Measurements from ENCODE around the gene MRPL4. TPM values are rescaled to one million over a fixed set of nuclear protein-coding genes. Genes with fewer than 3 reads are reported as not detected.
A peak's percentile ranks its signal among the peaks of the same experiment; 100 is the strongest.
"Not testable (repeated sequence)": the region's sequence is repeated elsewhere in the genome, so short reads cannot be mapped to it uniquely, and the experiment has no call there.

Gene MRPL4
- total RNA-seq, 2 donors from 2014 or later = 43.5 to 61.9 TPM

DNA sequence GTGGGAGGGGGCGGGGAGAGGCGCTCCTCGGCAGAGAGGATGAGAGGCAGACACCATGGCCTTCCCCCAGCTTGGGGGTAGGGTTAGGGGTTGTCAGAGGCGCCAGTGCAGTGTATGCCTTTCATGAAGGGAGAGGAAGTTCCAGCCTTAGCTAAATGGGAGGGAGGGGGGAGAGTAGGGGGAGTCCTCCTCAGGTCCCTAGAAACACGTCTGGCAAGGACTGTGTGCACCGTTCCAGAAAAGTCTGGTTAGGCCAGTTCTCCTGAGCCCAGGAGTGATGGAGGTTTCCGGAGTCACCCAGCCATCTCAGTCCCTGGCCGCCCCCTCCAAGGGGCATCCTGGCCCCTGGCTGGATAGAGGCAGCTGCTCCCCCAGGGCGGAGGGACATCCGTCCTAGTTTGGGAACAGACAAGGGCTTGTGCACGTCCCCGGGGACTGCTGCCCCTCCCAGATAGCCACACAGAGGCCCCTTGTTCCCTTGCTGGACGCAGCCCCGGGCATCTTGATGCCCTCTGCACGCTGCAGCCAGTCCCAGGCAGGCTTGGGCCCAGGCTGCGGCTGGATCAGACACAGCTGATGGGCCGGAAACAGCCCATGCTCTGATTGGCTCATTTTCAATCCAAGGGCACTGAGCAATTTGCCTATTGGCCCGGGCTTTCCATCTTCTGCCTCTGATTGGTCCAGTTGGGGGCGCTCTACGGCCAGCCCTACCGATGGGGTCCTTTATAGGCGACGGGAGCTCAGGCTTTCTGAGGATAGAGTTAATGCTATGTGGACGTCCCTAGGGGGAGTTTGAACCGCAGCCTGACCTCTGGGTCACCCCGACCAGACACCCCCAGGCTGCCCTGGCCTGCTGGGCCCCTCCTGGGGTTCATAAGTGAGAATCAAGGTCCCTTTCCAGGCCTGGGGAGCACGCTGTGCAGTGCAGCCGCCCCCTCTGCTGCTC is 24.7 kb upstream of the MRPL4 start:
- intact Hi-C loops (cut with DNase I, micrococcal nuclease) = no loop called here
- no peak for ATAC-seq
- no peak for DNase-seq

DNA sequence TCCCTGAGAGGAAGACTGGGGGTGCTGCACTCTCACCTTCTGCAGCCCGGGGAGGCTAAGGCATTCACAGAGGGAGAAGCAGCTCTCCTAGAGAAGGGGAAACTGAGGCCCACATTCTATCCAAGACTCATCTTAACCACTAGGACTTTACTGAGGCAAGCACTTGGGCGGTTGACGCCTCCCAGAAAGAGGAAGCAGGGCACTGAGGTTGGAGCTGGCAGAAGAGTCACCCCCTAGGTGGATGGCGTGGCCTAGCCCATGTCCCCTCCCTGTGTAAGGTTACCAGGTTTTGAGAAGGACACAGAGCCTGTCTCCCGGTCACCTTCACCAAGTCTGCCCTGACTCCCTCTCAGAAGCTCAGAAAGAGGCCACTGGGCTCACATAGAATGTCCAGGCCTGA is 23.6 kb upstream of the MRPL4 start:
- ATAC-seq = no peak
- intact Hi-C loops (cut with DNase I, micrococcal nuclease) = no loop called here

DNA sequence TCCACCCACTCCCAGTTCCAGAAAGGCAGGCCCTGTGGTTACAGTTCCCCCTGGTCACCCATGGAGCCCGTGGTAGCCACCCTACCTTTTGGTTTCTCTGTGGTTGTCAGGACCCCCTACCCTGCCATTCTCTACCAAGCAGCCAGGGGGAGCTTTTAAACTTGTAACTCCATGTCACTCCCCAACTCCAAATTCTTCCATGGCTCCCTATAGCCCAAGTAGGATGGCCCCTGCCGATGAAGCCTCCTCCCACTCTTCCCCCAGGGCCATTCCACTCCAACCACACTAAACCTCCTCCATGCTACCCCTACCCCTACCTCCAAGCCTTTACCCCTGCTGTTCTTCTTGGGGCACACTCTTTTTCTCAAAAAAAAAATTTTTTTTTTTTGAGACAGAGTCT is 23.1 kb upstream of the MRPL4 start:
- intact Hi-C loops (cut with DNase I, micrococcal nuclease) = no loop called here
- no peak for DNase-seq
- no peak for ATAC-seq

More for the DNA sequence above, 23.6 kb upstream of the MRPL4 start:
- DNase-seq = no peak

DNA sequence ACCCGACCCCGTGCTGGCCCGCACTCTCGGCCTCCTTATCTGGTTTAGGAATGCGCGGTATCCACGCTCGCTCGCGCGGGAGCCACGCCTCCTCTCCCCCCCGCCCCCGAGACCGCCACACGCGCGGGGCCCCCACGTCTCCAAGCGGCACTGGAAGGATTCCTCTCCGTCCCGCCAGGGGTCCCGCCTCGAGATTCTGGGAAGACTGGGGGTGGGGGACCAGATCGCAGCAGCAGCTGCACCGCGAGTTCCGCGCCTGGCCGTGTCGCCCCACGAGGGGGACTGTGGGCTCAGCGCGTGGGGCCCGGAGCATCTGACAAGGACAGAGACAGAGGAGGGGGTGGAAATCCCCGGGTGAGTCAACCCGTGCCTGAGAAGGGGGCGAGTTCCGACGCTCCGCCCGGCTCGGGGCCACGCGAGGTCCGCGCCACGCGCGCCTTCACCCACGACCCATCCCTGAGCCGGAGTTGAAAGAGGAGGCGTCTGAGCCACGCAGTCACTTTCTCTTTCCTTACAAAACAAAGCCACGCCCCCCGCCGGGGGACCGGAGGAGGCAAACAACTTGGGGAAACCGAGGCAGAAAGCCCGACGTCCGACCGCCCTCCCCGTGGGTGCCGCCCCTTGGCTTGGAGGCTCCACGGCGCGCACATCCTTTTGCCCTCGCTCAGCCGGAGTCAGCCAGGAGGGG is 21.7 kb upstream of the MRPL4 start:
- ATAC-seq (peak; percentile 28), DNase-seq (peak; percentile 55 to 65)
- intact Hi-C loops (cut with DNase I, micrococcal nuclease) = no loop called here

DNA sequence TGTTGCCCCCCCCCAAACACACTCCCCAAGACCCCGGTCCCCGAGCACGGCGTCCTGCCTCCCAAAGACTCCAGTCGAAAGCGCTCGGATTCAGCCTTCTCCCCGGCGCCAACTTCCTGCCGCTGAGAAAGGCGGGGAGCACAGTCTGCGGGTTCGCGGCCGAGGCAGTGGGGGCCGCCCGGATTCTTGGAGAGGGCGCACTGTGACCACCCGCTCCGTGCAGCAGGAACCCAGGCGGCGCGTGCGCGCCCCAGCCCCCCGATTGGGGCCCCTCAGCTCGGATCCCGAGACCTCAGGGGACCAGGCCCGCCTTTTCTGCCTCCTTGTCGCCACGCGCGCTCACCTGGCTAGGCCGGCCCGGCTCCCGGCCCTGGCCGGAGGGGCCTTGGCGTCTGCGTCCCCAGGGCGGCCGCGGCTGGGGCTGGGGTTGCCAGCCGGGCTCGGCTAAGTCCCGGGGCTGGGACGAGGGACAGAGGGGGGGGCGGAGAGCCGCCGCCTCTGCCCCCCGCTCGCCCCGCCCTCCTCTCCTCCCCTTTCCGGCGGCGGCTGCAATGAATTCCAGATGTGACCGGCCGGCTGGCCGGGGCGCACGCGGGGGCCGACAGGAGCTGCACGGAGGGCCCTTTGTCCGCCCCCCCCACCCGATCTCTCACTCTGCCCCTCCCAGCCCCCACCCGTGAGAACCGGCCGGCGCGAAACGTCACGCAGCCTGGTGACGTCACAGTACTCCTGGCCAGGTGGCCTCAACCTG is 21.0 kb upstream of the MRPL4 start, which contains the start of gene S1PR2:
Gene S1PR2, minus strand, starts transcription at position 471 of the 751 bp plus-strand sequence. CDS start 6,426 bp downstream, outside the sequence.
- intact Hi-C loops (cut with DNase I, micrococcal nuclease) = no loop called here
- peak; percentile 70 to 82 for DNase-seq
- peak; percentile 88 for ATAC-seq

DNA sequence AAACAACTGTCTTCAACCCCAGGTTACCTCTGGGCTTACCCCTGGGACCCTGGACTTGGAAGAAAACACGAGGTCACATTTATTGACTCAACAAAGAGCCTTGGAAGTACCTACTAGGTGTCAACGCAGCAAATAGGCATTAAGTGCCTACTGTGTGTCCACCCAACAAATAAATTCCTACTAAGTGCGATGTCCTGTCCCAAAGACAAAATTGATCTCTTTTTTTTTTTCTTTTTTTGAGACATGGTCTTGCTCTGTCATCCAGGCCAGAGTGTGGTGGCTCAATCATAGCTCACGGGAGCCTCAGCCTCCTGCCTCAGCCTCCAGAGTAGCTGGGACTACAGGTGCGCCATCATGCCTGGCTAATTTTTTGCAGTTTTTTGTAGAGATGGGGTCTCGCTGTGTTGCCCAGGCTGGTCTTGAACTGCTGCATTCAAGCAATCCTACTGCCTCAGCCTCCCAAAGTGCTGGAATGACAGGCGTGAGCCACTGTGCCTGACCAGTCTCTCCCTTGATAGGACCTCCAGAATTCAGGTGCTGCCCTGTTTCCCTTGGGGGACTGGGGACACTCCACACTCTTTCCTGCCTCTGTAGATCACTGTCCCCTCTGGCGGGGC is 20.3 kb upstream of the MRPL4 start:
- DNase-seq = no peak
- intact Hi-C loops (cut with DNase I, micrococcal nuclease) = no loop called here
- no peak for ATAC-seq

DNA sequence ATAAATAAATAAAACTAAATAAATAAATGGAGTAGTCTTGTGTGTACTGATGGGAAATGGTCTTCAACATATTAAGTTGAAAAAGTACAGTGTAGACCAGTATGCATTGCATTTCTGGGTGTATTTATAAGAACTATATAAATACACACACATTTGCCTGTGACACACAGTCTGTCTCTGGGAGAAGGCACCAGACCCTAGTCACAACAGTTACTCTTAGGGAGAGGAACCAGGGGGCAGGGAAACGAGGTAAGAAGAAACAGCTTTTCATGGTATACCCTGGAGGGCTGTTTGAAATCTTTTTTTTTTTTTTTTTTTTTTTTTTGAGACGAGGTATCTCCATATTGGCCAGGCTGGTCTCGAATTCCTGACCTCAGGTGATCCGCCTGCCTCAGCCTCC is 18.1 kb upstream of the MRPL4 start:
- intact Hi-C loops (cut with DNase I, micrococcal nuclease) = no loop called here
- DNase-seq (no peak), ATAC-seq (no peak)

DNA sequence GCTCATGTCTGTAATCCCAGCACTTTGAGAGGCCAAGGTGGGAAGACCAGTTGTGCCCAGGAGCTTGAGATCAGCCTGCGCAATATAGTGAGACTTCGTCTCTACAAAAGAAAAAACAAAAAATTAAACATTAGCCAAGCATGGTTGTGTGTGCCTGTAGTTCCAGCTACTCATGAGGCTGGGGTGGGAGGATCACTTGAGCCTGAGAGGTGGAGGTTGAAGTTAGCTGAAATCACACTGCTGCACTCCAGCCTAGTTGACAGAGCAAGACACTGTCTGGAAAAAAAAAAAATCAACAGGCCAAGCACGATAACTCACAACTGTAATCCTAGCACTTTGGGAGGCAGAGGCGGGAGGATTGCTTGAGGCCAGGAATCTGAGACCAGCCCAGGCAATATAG is 17.0 kb upstream of the MRPL4 start:
- intact Hi-C loops (cut with DNase I, micrococcal nuclease) = no loop called here
- ATAC-seq = no peak
- DNase-seq = no peak

DNA sequence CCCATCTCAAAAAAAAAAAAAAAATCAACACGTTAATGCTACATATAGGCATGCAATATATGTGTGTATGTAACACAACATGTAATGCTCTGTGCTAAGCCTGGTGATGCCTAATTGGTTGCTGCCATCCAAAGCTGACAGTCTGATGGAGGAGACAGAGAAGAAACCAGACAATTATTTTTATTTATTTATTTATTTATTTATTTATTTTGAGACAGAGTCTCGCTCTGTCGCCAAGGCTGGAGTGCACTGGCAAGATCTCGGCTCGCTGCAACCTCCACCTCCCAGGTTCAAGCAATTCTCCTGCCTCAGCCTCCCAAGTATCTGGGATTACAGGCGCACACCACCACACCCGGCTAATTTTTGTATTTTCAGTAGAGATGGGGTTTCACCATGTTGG is 16.6 kb upstream of the MRPL4 start:
- DNase-seq; intact Hi-C loops (cut with DNase I, micrococcal nuclease): not testable (repeated sequence)

DNA sequence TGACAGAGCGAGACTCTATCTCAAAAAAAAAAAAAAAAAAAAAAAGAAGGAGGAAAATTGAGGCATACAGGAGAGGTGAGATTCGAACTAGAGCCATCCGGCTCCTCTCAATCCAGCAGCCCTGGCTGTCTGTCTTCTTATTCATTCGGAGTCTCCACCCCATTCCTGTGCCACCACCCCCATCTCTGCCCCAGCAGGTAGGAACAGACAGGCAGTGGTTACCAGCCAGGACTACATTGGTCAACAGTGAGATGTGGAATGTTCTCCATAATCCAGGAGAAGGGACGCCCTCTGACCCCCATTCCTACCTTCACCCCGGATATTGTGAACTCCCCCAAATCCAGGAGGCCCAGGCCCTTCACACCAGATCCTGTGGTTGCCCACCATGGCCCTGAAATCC is 14.3 kb upstream of the MRPL4 start:
- intact Hi-C loops (cut with DNase I, micrococcal nuclease) = no loop called here
- ATAC-seq (no peak), DNase-seq (no peak)

More for the DNA sequence above, 16.6 kb upstream of the MRPL4 start:
- not testable (repeated sequence) for ATAC-seq

DNA sequence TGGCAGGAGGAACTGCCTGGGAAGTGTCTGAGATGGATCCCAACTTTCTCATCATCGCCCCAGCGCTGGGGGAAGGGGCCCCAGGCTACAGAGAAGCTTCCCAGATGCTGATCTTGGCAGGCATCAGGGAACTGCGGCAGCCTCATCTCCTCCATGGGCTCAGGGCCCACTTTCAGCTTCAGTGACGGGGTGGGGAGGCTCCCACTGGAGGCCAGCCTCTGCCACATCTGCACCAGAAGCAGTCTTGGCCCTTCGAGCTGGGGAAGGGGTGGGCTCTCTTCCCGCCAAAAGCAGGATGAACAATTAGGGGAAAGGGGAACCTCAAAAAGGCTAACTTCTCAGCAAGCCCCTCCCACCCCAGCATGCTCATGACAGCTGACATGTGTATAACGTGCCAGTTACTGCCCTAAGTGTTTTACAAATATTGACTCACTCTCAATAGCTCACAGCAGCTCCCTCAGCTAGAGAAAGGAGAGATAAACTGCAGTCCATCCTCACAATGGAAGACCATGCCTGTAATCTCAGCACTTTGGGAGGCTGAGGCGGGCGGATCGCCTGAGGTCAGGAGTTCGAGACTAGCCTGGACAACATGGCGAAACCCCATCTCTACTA is 13.7 kb upstream of the MRPL4 start:
- ATAC-seq (peak; percentile 95), DNase-seq (peak; percentile 50 to 62)
- intact Hi-C loops (cut with DNase I, micrococcal nuclease) = no loop called here

DNA sequence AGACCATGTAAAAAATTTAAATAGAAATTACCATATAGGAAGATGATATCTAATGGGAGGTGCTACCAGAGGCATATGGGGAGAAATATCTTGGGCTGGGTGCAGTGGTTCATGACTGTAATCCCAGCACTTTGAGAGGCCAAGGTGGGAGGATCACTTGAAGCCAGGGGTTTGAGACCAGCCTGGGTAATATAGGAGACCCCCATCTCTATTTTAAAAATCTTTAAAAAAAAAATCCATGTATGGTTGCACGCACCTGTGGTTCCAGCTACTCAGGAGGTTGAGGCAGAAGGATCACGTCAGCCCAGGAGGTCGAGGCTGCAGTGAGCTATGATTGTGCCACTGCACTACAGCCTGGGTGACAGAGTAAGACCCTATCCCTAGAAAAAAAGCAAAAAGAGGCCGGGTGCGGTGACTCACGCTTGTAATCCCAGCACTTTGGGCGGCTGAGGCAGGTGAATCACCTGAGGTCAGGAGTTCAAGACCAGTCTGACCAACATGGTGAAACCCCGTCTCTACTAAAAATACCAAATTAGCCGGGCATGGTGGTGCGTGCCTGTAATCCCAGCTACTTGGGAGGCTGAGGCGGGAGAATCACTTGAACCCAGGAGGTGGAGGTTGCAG is 10.1 kb upstream of the MRPL4 start:
- ATAC-seq; intact Hi-C loops (cut with DNase I, micrococcal nuclease); DNase-seq: not testable (repeated sequence)

DNA sequence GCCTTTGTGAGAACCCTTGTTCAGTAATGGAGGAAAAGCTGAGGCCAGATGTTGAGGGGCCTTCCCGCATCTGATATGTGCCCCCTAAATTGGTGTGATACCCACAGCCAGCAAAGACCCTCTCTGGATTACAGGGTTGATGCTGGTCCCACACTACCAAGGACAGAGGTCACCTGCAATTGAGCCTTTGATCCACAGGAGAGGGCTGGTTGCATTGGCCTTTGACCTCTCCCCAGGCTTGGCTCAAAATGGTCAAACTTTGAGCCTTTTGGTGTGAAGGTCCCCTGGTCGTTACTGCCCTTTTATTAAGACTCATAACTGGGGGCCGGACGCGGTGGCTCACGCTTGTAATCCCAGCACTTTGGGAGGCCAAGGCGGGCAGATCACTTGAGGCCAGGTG is 8.4 kb upstream of the MRPL4 start:
- ATAC-seq (no peak), DNase-seq (no peak)
- intact Hi-C loops (cut with DNase I, micrococcal nuclease) = no loop called here

DNA sequence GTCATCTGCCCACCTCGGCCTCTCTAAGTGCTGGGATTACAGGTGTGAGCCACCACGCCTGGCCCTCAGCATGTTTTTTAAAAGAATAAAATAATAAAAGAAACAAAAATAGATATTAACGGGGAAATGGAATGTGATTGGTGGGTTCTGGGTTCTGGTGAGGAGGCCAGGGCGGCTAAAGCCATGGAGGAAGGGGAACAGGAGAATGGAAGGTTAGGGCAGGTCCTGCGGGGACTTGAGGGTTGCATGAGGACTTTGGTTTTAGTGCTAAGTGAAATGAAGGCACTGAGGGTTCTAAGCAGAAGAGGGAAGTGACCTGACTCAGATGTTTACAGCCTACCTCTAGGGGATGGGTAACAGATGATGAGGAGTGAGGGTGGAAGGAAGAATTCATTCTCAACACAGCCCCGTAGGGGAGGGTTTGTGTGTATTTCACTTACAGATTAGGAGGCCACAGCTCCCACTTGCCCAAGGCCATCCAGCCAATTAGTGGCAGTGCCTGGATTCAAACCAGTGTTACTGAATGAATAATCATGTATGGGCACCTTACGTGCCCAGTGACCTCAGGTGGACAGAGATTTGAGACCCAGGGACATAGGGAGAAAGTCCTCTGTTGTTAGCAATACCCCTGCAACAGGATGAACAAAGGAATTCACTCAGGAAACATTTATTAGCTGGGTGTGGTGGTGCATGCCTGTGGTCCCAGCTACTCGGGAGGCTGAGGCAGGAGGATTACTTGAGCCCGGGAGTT is 6.7 kb upstream of the MRPL4 start:
- no peak for ATAC-seq
- DNase-seq = no peak
- intact Hi-C loops (cut with DNase I, micrococcal nuclease) = no loop called here

DNA sequence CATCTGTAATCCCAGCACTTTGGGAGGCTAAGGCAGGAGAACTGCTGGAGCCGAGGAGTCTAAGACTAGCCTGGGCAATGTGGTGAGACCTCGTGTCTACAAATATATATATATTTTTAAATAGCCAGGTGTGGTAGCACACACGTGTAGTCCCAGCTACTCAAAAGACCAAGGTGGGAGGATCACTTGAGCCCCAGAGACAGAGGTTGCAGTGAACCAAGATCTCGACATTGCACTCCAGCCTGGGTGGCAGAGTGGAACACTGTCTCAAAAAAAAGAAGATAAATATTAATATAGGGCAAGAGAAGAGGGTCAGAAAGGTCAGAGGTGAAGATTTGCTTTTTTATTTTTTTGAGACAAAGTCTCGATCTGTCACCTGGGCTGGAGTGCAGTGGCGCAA is 5.5 kb upstream of the MRPL4 start:
- intact Hi-C loops (cut with DNase I, micrococcal nuclease) = no loop called here
- DNase-seq (no peak), ATAC-seq (no peak)

DNA sequence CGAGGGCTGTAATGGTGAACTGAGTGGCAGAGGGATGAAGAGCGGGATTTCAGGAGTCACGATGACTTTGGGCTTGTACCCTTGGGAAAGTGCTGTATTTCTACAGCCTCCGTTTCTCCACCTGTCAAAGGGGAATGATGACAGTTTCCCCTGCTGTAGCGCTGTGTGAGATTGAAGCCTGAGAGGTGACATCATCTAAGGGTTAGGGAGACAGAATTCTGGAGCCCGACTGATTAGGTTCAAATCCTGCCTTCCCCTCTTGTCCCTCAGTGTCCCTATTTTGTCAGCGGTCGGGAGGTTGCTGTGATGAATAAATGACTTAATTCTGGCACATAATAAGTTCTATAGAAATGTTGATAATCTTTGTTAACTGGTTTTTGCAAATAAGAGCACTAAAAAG is 693 bp downstream of the MRPL4 start:
- intact Hi-C loops (cut with DNase I, micrococcal nuclease) = no loop called here
- no peak for ATAC-seq
- no peak for DNase-seq

DNA sequence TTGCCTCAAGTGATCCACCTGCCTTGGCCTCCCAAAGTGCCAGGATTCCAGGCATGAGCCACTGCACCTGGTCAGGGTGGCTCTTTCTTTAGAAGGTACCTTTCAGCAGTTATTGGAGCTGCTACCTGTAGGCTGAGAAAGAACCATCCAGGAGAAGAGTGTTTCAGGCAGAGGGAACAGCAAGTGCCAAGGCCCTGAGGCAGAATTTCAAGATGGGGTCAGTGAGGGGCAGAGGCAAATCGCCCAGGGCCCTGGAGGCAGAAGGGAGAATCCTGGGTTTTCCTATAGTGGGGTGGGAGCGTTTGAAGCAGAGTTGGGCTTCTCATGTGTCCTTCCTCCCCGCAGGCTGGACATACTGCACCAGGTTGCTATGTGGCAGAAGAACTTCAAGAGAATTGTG is 2.2 kb downstream of the MRPL4 start:
- intact Hi-C loops (cut with DNase I, micrococcal nuclease) = no loop called here
- DNase-seq (no peak), ATAC-seq (no peak)

Measured in left colon (tissue), 2 donors.